ENCODE measurements around the gene UGT1A1. TPM values are rescaled to one million over a fixed set of nuclear protein-coding genes. Genes with fewer than 3 reads are reported as not detected.
"Not testable (repeated sequence)": the region's sequence is repeated elsewhere in the genome, so short reads cannot be mapped to it uniquely, and the experiment has no call there.

The UGT1A1 gene
- total and polyA plus RNA-seq, 2 donors (not counting 3 experiments of a cell fraction or from before 2014, with no cell fraction given), result not detected

- intact Hi-C loops (cut with micrococcal nuclease) (no loop called here), dilution Hi-C loops (cut with MboI; ENCODE audit: extremely low pct_ligation_motif_present, low sequenced_read_pairs) (no loop called here)
- no peak within 1 kb of the TSS for H3K4me3 ChIP-seq (replicated peaks in 1 of 3; ENCODE audit: insufficient read depth in 1 of 3, low read depth in 1 of 3, low read length in 3 of 3)
- no peaks in the 10 kb centered on the region for H3K9me1 ChIP-seq (replicated peaks; ENCODE audit: control insufficient read depth, extremely low read depth, insufficient read depth, low read length)
- H3K79me2 ChIP-seq (ENCODE audit: control insufficient read depth, insufficient read depth, low read length), result no peaks in the 10 kb centered on the region
- H3K9me3 ChIP-seq (replicated peaks; ENCODE audit: control insufficient read depth, insufficient read depth, low read length), result no peaks in the 10 kb centered on the region
- no peaks in the 10 kb centered on the region for H3K27me3 ChIP-seq (ENCODE audit: control insufficient read depth in 2 of 2, insufficient read depth in 2 of 2, low read length in 2 of 2)
- no peak within 1 kb of the TSS for H3K9ac ChIP-seq (replicated peaks; ENCODE audit: extremely low read depth, insufficient read depth, low read length)
- ChIA-PET POLR2A (no interaction called here), CTCF (interaction anchor here (3.2 kb wide), 1 partner anchor 18 kb away, joined by 6 read pairs; no protein-coding TSS in a partner anchor)
- no peak for TF ChIP-seq JUN (IDR thresholded peaks at IDR 0.05; ENCODE audit: borderline replicate concordance, insufficient read depth, insufficient read length, low read depth)
- no peak for TF ChIP-seq POLR2AphosphoS5 (IDR thresholded peaks at IDR 0.05; ENCODE audit: insufficient read depth, low read depth, low read length)
- no peak for TF ChIP-seq MAX (IDR thresholded peaks at IDR 0.05; ENCODE audit: insufficient read depth, insufficient read length)
- TF ChIP-seq CTCF (IDR thresholded peaks at IDR 0.05; ENCODE audit: extremely low read depth in 1 of 2, insufficient read depth in 1 of 2, low read depth in 1 of 2, low read length in 2 of 2), result no peak
- no peak for TF ChIP-seq FOS (IDR thresholded peaks at IDR 0.05; ENCODE audit: borderline replicate concordance, insufficient read depth, low read length)
- no peak for TF ChIP-seq GATA2 (IDR thresholded peaks at IDR 0.05; ENCODE audit: insufficient read depth, insufficient read length, low read depth, low read length)
- TF ChIP-seq MYC (IDR thresholded peaks at IDR 0.05; ENCODE audit: low read depth, low read length), result no peak
- no peak for TF ChIP-seq POLR2A (IDR thresholded peaks at IDR 0.05; ENCODE audit: low read depth, low read length)
- TF ChIP-seq EZH2 (IDR thresholded peaks at IDR 0.05; ENCODE audit: borderline replicate concordance, low read depth, low read length, severe bottlenecking), result no peak
- no peak within 1 kb of the TSS for H3K4me2 ChIP-seq (ENCODE audit: insufficient read depth, low read length)
- BruUV-seq (replicated peaks), result no TSS peak
- no peaks in the 10 kb centered on the region for H3K36me3 ChIP-seq (ENCODE audit: control insufficient read depth in 2 of 2, extremely low read depth in 1 of 2, insufficient read depth in 2 of 2, low read length in 2 of 2)
- no peaks in the 10 kb centered on the region for H3K4me1 ChIP-seq (ENCODE audit: control insufficient read depth, extremely low read depth, insufficient read depth, low read length)
- H4K20me1 ChIP-seq (replicated peaks; ENCODE audit: control insufficient read depth, extremely low read depth, insufficient read depth, low read length), result no peaks in the 10 kb centered on the region
- DNase-seq (ENCODE audit: low read depth, low spot score), result no peak
- no peak within 1 kb of the TSS for H2AFZ ChIP-seq (ENCODE audit: low read depth, low read length)
- no peak for FAIRE-seq
- no peak within 1 kb of the TSS for H3K27ac ChIP-seq (ENCODE audit: insufficient read depth, low read depth, low read length)
Observed at GRCh38 chr2:233728723-233729301, 31.3 kb upstream of the UGT1A1 start, which contains the start of gene UGT1A3. TSS of gene UGT1A3 (plus strand) at chr2:233729042. CDS start at chr2:233729127, 85 bp downstream.

GRCh38 chr2:233736868-233737653 lies 23.0 kb upstream of the UGT1A1 start:
- BruUV-seq (replicated peaks), result not testable (repeated sequence)

More at GRCh38 chr2:233736868-233737653, 23.0 kb upstream of the UGT1A1 start:
- intact Hi-C loops (cut with micrococcal nuclease); H3K9ac ChIP-seq (replicated peaks; ENCODE audit: extremely low read depth, insufficient read depth, low read length); DNase-seq (ENCODE audit: low read depth, low spot score); H4K20me1 ChIP-seq (replicated peaks; ENCODE audit: control insufficient read depth, extremely low read depth, insufficient read depth, low read length); POLR2A ChIA-PET; H3K36me3 ChIP-seq (ENCODE audit: control insufficient read depth in 2 of 2, extremely low read depth in 1 of 2, insufficient read depth in 2 of 2, low read length in 2 of 2); H3K4me2 ChIP-seq (ENCODE audit: insufficient read depth, low read length); CTCF ChIA-PET; H3K79me2 ChIP-seq (ENCODE audit: control insufficient read depth, insufficient read depth, low read length); H2AFZ ChIP-seq (ENCODE audit: low read depth, low read length); H3K4me3 ChIP-seq (replicated peaks in 1 of 3; ENCODE audit: insufficient read depth in 1 of 3, low read depth in 1 of 3, low read length in 3 of 3); FAIRE-seq; H3K9me3 ChIP-seq (replicated peaks; ENCODE audit: control insufficient read depth, insufficient read depth, low read length); dilution Hi-C loops (cut with MboI; ENCODE audit: extremely low pct_ligation_motif_present, low sequenced_read_pairs); H3K4me1 ChIP-seq (ENCODE audit: control insufficient read depth, extremely low read depth, insufficient read depth, low read length); H3K27ac ChIP-seq (ENCODE audit: insufficient read depth, low read depth, low read length); H3K9me1 ChIP-seq (replicated peaks; ENCODE audit: control insufficient read depth, extremely low read depth, insufficient read depth, low read length); H3K27me3 ChIP-seq (ENCODE audit: control insufficient read depth in 2 of 2, insufficient read depth in 2 of 2, low read length in 2 of 2): not testable (repeated sequence)

Measured in endothelial cell of umbilical vein (primary cell).